Measurements from ENCODE around the gene UNC5CL.

GRCh38 chr6:41023114-41023513 is 15.9 kb downstream of the UNC5CL start:
- TF ChIP-seq CTCF (conservative IDR thresholded peaks at IDR 0.05; ENCODE audit: low read length), result no peak
- no peak for TF ChIP-seq EZH2phosphoT487 (IDR thresholded peaks at IDR 0.05; ENCODE audit: borderline replicate concordance, low read depth, low read length)

Data from OCI-LY7 (cell line).